Sigmoid colon (tissue), 4 donors: ENCODE results near the gene MGRN1.

Experiments used
- EP300 ChIP-seq, 4 donors: sonication (generic); formaldehyde crosslinking; IDR thresholded peaks; one replicate each; pipeline ENCODE4 v1.6.1; 2017; ENCODE audit warnings: antibody characterized with exemption in 4 of 4
- POLR2A ChIP-seq, 2 donors: fragments of 450-650 bp; IDR thresholded peaks; one replicate each; pipeline ENCODE4 v1.6.1; 2016; ENCODE audit warnings: antibody characterized with exemption in 2 of 2, mild to moderate bottlenecking in 2 of 2, moderate library complexity in 2 of 2
- TF ChIP-seq, protein P1 (sequence below), 4 experiments: fragments of 450-650 bp in 3 of 4; fragments of 200-600 bp in 1 of 4; IDR thresholded peaks; one replicate each; pipeline ENCODE4 v1.5.1; 2016 to 2019; ENCODE audit warnings: antibody characterized with exemption in 4 of 4, mild to moderate bottlenecking in 3 of 4, moderate library complexity in 2 of 4

DNA sequence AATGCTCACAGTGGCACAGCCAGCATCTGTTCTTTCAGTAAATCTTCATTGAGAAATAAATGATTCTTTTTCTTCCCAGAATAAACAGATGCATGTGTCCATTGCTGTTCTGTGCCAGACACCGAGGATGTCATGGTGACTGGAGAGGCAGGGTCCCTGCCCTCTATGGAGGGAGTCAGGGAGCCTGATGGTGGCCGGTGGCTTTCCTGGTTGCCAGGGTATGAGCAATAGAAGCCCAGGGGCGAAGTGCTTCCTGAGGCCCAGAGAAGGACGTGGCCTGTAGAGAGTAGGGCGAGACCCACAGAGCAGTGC lies 38.8 kb downstream of the MGRN1 start:
- TF ChIP-seq POLR2A (IDR thresholded peaks at IDR 0.05) (no peak), EP300 (IDR thresholded peaks at IDR 0.05) (no peak)
- TF ChIP-seq, protein P1, sequence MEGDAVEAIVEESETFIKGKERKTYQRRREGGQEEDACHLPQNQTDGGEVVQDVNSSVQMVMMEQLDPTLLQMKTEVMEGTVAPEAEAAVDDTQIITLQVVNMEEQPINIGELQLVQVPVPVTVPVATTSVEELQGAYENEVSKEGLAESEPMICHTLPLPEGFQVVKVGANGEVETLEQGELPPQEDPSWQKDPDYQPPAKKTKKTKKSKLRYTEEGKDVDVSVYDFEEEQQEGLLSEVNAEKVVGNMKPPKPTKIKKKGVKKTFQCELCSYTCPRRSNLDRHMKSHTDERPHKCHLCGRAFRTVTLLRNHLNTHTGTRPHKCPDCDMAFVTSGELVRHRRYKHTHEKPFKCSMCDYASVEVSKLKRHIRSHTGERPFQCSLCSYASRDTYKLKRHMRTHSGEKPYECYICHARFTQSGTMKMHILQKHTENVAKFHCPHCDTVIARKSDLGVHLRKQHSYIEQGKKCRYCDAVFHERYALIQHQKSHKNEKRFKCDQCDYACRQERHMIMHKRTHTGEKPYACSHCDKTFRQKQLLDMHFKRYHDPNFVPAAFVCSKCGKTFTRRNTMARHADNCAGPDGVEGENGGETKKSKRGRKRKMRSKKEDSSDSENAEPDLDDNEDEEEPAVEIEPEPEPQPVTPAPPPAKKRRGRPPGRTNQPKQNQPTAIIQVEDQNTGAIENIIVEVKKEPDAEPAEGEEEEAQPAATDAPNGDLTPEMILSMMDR (IDR thresholded peaks at IDR 0.05): no peak
